NCI-H1105 treated with DMSO at 0.1 percent for 48 hours (cell line): ENCODE measurements around the gene ARVCF.

ENCODE experiments used
- DNase-seq: peaks from one replicate; lab custom pipeline; 2025; lab: John Stamatoyannopoulos, UW

ARVCF gene

DNA sequence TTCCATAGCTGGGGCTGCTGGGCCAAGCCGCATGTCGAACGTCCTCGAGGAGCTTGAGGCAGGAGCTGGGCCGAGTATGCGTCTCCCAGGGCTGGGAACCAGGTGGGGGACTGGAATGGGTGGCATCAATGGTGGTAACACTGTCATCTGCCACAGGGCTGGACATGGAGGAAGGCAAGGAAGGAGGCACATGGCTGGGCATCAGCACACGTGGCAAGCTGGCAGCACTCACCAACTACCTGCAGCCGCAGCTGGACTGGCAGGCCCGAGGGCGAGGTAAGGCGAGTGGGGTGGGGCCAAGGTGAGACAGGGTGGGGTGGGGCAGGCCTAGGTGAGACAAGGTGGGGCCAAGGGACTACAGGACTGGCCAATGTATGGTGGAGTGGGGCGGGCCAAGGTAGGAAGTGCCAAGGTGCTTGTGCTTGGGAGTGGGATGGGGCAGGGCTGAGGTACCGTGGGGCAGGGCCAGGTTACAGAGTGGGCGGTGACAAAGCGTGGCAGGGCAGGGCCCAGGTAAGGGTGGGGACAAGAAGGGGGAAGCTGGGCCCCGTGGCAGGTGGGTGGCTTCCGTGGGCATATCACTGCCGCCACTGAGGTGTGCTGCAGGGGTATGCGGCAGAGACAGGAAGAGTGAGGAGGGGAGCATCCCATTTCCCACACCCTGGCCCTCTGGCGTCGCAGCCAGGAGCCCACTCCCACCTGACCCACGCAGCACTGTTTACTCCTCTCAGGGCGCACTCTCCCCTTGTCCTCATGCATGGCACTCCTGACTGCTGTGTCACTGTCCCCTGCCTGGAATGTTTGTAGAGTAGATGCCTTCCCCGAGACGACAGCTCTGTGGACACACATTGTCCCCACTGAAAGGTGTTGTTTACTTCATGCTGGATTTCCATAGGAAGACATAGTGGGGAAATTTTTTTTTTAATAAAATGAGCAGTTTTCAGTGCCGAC, 36.0 kb upstream of the ARVCF start:
- no peak for DNase-seq

- DNase-seq, result no peak
These were observed 35.3 kb upstream of the ARVCF start for GRCh38 chr22:20051927-20052308.

- no peak for DNase-seq
These were observed 30.1 kb upstream of the ARVCF start for GRCh38 chr22:20046730-20047129.

- DNase-seq, result no peak
These were observed 28.0 kb upstream of the ARVCF start for GRCh38 chr22:20044495-20045151.

DNA sequence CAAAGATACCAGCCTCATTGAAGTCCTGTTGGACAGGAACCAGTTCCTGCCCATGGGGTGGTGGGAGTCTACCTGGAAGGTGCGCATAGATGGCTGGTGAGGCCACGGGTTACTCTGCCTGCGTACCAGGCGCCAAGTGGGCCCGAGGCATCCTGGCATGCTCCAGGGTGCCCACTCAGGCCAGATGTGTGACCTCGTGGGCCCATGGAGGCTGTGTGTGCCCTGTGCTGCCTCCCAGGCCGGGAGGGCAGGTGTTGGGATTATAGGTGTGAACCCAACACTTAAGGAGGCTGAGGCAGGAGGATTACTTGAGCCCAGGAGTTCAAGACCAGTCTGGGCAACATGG, 27.3 kb upstream of the ARVCF start:
- no peak for DNase-seq

GRCh38 chr22:20043057-20043996, 26.7 kb upstream of the ARVCF start:
- no peak for DNase-seq

DNA sequence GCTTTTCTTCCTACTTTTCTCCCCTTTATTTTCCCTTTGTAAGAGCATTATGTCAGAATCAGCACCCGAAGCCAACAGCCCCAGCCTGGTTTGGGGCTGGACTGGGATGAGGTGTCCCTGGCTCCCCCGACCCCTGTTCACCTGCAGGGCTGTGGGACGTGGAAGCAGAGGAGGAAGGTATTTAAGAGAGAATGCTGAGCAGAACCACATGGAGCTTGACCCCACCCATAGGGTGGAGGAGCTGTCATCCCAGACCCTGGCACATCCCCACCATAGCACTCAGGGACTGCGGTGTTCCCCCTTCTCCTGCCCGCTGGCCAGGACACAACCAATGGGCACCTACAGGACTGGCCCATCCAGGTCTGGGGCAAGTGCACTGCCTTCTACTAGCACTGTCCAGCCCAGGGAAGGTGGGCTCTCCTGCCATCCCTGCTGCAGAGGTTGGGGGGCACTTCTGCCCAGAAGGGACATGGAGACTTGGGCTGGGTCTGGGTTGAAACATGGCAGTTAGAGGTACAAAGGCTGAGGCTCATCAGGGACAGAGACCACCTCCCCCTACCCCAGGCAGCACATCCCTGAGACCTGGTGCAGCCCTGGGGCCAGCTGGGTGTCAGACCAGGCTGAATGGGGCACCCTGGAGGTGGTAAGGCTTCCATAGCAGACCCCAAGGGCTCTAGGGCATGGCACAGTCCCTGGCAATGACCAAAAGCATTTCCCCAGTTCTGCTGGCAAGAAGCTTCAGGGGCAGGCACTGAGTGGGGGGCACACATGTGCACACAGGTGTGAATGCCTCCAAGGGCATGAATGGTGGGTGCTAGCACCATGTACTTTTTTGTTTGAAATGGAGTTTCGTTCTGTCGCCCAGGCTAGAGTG, 23.9 kb upstream of the ARVCF start:
- no peak for DNase-seq

DNA sequence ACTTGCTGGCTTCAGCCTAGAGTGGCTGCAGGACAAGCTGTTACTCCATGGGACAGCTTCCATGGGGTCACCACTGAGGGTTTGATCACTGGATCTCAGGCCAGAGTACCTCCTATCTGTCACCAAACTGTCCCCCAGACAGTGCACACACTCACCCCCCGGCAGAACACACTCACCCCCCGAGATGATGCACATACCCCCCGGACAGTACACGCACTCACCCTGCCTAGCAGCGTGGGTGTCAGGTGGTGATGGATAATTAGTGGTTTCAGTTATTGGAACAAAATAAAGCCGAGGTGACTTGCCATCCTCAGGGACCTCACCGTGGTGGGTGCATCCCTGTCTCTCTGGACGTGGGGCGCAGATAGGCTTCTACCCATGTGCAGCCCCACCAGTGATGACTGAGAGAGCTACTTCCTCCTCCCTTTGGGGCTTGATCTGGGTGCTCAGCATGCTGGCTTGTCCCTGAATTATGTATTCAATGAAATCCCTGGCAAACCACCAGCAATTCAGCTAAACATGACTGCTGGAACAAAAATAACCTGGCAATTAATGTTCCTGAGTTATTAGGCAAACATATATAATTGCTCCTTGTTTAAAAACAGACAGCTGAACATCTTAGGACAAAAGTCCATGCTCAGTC, 23.2 kb upstream of the ARVCF start:
- DNase-seq, result peak; percentile 81

- no peak for DNase-seq
These were observed 22.0 kb upstream of the ARVCF start for GRCh38 chr22:20038574-20038973.

- DNase-seq, result no peak
These were observed 20.8 kb upstream of the ARVCF start for GRCh38 chr22:20037419-20037818.

DNA sequence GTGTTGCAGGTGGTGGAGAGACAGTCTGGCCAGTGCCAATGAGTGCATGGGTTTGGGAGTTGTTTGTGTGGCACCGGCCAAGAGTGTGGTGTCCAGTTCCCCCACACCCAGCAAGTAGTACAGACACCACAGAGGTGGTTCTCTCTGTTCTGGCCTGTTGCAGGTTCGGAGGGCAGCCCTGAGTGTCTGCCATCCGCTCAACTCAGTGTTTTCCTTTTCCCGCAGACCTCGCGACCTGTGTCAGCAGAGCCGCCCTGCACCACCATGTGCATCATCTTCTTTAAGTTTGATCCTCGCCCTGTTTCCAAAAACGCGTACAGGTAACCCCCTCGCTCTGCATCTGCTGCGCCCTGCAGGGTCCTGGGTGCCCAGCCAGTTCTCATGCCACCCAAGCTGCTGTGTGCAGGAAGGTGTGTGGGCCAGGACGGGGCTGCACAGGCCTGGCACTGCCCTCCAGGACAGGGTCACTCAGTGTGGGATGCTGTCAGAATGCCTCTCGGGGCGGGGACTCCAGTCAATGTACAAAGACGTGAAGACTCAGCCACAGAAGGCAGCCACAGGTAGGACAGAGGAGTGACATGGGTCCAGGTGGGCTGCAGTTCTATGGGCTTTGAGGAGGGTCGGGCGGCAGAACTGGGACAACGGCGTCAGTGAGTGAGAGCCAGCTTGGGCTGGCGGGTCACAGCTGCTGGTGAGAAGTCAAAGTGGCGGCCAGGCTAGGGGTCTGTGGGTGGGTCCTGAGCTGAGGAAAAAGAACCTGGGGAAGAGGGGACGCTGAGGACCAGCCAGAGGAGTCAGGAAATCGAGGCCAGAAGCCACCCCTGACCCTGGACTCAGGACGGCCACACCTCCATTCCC, 20.1 kb upstream of the ARVCF start:
- no peak for DNase-seq

GRCh38 chr22:20036084-20036482, 19.5 kb upstream of the ARVCF start:
- DNase-seq, result no peak

- no peak for DNase-seq
These were observed 18.9 kb upstream of the ARVCF start for GRCh38 chr22:20035375-20036083.

DNA sequence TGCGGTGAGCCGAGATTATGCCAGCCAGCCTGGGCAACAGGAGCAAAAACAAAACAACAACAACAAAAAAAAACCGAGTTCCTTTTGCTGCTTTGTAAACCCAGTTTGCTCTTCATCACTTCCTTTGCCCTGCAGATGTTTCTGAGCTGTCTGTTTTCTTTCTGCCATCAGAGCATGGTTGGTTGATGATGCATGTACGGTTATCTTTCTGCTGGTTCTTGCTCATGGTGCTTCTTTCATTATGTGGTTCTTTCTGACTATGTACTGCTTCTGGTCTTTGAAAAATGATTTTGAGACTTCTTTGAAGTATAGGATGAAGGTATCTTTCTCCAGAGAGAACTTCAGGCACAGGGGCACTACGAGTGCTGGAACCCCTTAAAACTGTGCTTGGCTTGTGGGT, 17.5 kb upstream of the ARVCF start:
- no peak for DNase-seq

GRCh38 chr22:20033045-20033706, 16.6 kb upstream of the ARVCF start:
- DNase-seq, result no peak

GRCh38 chr22:20032407-20032991, 15.9 kb upstream of the ARVCF start:
- DNase-seq, result no peak

DNA sequence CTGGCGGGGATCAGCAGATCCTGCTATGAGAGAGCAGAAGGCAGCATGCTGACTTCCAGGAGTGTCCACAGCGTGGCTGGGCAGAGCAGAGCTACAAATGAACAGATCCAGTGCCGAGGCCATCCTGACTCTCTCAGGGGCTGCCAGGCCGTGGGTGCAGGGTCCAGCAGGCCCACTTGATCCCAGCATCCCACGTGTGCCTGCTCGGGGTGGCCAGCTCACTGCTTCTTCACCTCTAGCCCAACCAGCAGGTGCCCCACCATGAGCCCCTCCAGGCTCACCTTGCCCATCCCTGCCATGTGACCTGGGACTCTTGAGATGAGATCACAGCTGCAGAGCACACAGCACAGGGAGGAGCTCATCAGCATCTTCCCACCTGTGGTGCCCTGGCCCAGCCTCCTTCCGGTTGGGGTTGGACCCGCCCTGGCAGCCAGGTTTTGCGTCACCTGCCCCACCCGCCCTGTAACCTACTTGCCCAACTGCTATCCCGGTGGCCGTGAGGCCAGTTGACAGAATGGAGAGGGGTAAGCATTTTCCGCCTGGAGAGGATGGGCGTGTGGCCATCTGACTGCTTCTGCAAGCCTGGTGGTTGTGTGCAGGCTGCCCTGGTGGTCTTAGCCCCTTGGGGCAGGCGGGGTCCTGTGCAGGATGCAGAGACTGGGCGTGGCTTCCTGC, 15.2 kb upstream of the ARVCF start:
- DNase-seq, result no peak
